Suprapubic skin (tissue), 4 donors: ENCODE measurements around the gene GLYATL3. TPM values are rescaled to one million over a fixed set of nuclear protein-coding genes. Genes with fewer than 3 reads are reported as not detected.

Experiments used
- DNase-seq, 2 donors: peaks; one replicate each; pipeline ENCODE4 v3.0.0-alpha.2; 2019; ENCODE audit warnings: low spot score in 2 of 2
- H3K27ac ChIP-seq: fragments of 200-600 bp; sonication (generic); one replicate; pipeline ENCODE4 v1.5.1; 2019
- H3K27me3 ChIP-seq: fragments of 200-600 bp; sonication (generic); one replicate; pipeline ENCODE4 v1.5.1; 2019
- H3K36me3 ChIP-seq: fragments of 200-600 bp; sonication (generic); one replicate; pipeline ENCODE4 v1.5.1; 2019
- H3K4me1 ChIP-seq: fragments of 200-600 bp; sonication (generic); one replicate; pipeline ENCODE4 v1.5.1; 2019
- H3K4me3 ChIP-seq: fragments of 200-600 bp; sonication (generic); one replicate; pipeline ENCODE4 v1.5.1; 2019; ENCODE audit warnings: mild to moderate bottlenecking
- H3K9me3 ChIP-seq: fragments of 200-600 bp; sonication (generic); one replicate; pipeline ENCODE4 v1.5.1; 2019
- EP300 ChIP-seq: sonication (generic); formaldehyde crosslinking; IDR thresholded peaks from one replicate; pipeline ENCODE4 v1.6.1; 2017; ENCODE audit warnings: antibody characterized with exemption
- POLR2A ChIP-seq, 2 donors: fragments of 450-650 bp; IDR thresholded peaks; one replicate each; pipeline ENCODE4 v1.6.1; 2017; ENCODE audit warnings: antibody characterized with exemption in 2 of 2, mild to moderate bottlenecking in 2 of 2, moderate library complexity in 2 of 2
- POLR2AphosphoS5 ChIP-seq, 3 donors: sonication (generic); formaldehyde crosslinking; IDR thresholded peaks; one replicate each; pipeline ENCODE4 v1.6.1; 2017; ENCODE audit warnings: antibody characterized with exemption in 3 of 3
- WGBS: methylation state at CpG from one replicate; pipeline ENCODE4 v1.1.5; 2018; 5-methylcytosine and 5-hydroxymethylcytosine counted together
- total RNA-seq, 4 donors: library from RNA; depleted of rRNA; stranded (reverse); fragments of >200 nt; gene quantifications; one replicate each; pipeline ENCODE4 v1.1.0, GENCODE V29; 2016
- TF ChIP-seq, protein P1 (sequence below), 2 donors: fragments of 200-600 bp in 1 of 2; fragments of 450-650 bp in 1 of 2; sonication (generic) in 1 of 2; IDR thresholded peaks; one replicate each; pipeline ENCODE4 v1.5.1; 2016 to 2019; ENCODE audit warnings: antibody characterized with exemption in 2 of 2, mild to moderate bottlenecking in 1 of 2, moderate library complexity in 1 of 2

Gene GLYATL3
- total RNA-seq, 4 donors from 2014 or later: not detected

DNA sequence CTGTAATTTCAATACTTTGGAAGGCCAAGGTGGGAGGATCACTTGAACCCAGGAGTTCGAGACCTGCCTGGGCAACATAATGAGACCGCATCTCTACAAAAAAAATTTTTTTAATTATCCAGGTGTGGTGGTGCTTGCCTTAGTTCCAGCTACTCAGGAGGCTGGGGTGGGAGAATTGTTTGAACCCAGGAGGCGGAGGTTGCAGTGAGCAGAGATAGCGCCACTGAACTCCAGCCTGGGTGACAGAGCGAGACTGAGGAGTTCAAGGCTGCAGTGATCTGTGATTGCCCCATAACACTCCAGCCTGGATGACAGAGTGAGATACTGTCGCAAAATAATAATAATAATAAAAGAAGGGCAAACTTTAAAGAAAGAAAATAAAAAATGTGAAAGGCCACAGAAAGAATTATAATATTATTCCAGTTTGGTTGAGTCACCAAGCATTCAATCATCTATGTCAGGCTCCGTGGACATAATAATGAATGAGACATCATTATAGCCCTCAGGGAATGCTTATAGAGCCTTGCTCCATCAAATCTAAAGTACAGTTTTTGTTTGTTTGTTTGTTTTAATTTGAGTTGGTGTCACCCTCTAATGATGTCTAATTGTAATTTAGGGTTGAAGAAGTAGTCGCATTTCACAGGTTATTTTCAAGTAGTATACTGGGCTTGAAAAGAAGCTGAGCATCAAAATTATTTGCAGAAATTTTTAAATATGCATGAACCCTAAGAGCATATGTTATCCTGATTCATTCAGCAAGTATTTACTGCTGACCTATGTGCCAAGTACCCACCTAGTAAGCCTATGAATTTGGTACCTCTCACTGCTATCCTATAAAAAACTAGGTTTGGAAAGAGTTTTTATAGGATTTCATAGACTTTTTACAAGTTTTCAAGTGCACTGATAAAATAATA, 15.1 kb downstream of the GLYATL3 start:
- H3K27ac ChIP-seq: no peak overlapping the region
- no peaks in the 10 kb centered on the region for H3K36me3 ChIP-seq
- H3K9me3 ChIP-seq: no peaks in the 10 kb centered on the region
- TF ChIP-seq, protein P1, sequence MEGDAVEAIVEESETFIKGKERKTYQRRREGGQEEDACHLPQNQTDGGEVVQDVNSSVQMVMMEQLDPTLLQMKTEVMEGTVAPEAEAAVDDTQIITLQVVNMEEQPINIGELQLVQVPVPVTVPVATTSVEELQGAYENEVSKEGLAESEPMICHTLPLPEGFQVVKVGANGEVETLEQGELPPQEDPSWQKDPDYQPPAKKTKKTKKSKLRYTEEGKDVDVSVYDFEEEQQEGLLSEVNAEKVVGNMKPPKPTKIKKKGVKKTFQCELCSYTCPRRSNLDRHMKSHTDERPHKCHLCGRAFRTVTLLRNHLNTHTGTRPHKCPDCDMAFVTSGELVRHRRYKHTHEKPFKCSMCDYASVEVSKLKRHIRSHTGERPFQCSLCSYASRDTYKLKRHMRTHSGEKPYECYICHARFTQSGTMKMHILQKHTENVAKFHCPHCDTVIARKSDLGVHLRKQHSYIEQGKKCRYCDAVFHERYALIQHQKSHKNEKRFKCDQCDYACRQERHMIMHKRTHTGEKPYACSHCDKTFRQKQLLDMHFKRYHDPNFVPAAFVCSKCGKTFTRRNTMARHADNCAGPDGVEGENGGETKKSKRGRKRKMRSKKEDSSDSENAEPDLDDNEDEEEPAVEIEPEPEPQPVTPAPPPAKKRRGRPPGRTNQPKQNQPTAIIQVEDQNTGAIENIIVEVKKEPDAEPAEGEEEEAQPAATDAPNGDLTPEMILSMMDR (IDR thresholded peaks at IDR 0.05): no peak
- TF ChIP-seq EP300: no peak
- no peak for TF ChIP-seq POLR2A (IDR thresholded peaks at IDR 0.05)
- TF ChIP-seq POLR2AphosphoS5 (IDR thresholded peaks at IDR 0.05): no peak
- H3K4me3 ChIP-seq: no peak overlapping the region
- DNase-seq: no peak
- no peaks in the 10 kb centered on the region for H3K27me3 ChIP-seq
- 67% methylated on average over 8 of the region's 8 CpGs for WGBS
- no peaks in the 10 kb centered on the region for H3K4me1 ChIP-seq

DNA sequence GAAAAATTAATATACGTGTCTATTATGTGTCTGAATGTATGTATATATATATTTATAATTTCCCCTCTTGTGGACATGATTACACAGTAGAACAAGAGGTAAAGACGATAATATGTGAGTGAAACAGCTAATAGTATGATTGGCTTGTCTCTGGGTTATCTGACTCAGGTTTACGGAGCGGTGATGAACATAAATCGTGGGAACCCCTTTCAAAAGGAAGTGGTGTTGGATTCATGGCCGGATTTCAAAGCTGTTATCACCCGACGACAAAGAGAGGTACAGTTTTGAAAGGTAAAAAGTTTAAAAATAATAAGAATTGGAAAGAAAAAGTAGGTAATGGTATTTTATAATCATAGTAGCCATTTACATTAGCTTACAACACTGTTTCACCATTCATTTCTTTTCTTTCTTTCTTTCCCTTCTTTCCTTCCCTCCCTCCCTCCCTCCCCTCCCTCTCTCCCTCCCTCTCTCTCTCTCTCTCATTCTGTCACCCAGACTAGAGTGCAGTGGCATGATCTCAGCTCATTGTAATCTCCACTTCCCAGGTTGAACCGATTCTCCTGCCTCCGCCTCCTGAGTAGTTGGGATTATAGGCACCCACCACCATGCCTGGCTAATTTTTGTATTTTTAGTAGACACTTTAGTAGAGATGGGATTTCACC, 15.9 kb downstream of the GLYATL3 start:
- Histone ChIP-seq H3K27ac (no peak overlapping the region), H3K4me1 (no peaks in the 10 kb centered on the region), H3K4me3 (no peak overlapping the region), H3K36me3 (no peaks in the 10 kb centered on the region), H3K9me3 (no peaks in the 10 kb centered on the region), H3K27me3 (no peaks in the 10 kb centered on the region)
- 72% methylated on average over 10 of the region's 10 CpGs for WGBS
- DNase-seq: no peak
- TF ChIP-seq POLR2A (IDR thresholded peaks at IDR 0.05) (no peak), POLR2AphosphoS5 (IDR thresholded peaks at IDR 0.05) (no peak), EP300 (no peak)
- TF ChIP-seq, protein P1 (IDR thresholded peaks at IDR 0.05): no peak

DNA sequence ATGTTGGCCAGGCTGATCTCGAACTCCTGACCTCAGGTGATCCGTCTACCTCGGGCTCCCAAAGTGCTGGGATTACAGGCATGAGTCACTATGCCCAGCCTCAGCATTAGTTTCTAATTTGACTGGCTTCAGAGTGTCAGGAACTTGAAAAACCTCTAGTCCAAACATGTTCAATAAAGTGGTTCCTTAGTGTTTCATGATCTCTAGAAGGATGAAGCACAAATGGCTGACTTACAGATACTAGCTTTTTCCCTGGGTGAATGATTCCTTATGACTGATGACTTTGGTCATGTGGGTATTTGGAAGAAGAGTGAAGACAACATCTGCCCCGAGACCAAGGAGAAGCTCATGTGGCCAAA, 16.4 kb downstream of the GLYATL3 start:
- Histone ChIP-seq H3K4me3 (no peak overlapping the region), H3K9me3 (no peaks in the 10 kb centered on the region), H3K27me3 (no peaks in the 10 kb centered on the region), H3K36me3 (no peaks in the 10 kb centered on the region), H3K4me1 (no peaks in the 10 kb centered on the region), H3K27ac (no peak overlapping the region)
- no peak for TF ChIP-seq EP300
- no peak for TF ChIP-seq POLR2A (IDR thresholded peaks at IDR 0.05)
- TF ChIP-seq, protein P1 (IDR thresholded peaks at IDR 0.05): no peak
- TF ChIP-seq POLR2AphosphoS5 (IDR thresholded peaks at IDR 0.05): no peak
- 67% methylated on average over 4 of the region's 4 CpGs for WGBS
- no peak for DNase-seq

DNA sequence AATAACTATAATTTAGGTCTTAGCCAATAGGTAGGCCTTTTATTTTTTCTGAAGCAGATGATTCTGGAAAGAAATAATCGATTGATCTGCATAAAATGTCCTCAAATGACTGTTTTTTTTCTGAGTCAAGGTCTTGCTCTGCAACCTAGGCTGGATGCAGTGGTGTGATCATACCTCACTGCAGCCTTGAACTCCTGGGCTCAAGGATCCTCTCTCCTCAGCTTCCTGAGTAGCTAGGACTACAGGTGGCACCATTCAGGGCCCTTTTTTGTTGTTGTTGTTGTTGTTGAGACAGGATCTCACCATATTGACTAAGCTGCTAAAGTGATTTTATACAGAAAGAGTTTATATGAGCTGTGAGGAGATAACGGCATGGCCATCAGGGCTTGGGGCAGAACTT, 18.2 kb downstream of the GLYATL3 start:
- WGBS: 100% methylated on average over 2 of the region's 2 CpGs

More for the DNA sequence above, 18.2 kb downstream of the GLYATL3 start:
- Histone ChIP-seq H3K9me3 (no peaks in the 10 kb centered on the region), H3K27me3 (no peaks in the 10 kb centered on the region), H3K4me3 (no peak overlapping the region), H3K36me3 (no peaks in the 10 kb centered on the region), H3K4me1 (no peaks in the 10 kb centered on the region), H3K27ac (no peak overlapping the region)
- TF ChIP-seq, protein P1 (IDR thresholded peaks at IDR 0.05): no peak
- TF ChIP-seq EP300 (no peak), POLR2A (IDR thresholded peaks at IDR 0.05) (no peak), POLR2AphosphoS5 (IDR thresholded peaks at IDR 0.05) (no peak)
- no peak for DNase-seq
